Spleen (tissue), 11 donors: ENCODE results near the gene ZNF768. TPM values are rescaled to one million over a fixed set of nuclear protein-coding genes. Genes with fewer than 3 reads are reported as not detected.

Experiments
- DNase-seq: peaks from one replicate; pipeline ENCODE4 v3.0.0-alpha.2; 2020
- H3K27ac ChIP-seq, 8 donors: fragments of 200-600 bp; sonication (generic) in 7 of 8; 1 replicate in 4 of 8; 2 replicates in 4 of 8; pipeline versions ENCODE4 v1.5.0 to v1.8.0; 2016 to 2021; ENCODE audit warnings: inconsistent platforms in 4 of 8, mild to moderate bottlenecking in 4 of 8, moderate library complexity in 1 of 8
- H3K27me3 ChIP-seq, 7 donors: fragments of 200-600 bp; sonication (generic) in 6 of 7; replicated peaks in 1 of 7; 1 replicate in 4 of 7; 2 replicates in 3 of 7; pipeline versions ENCODE4 v1.5.0 to v1.8.0; 2016 to 2021; ENCODE audit warnings: inconsistent platforms in 3 of 7, mild to moderate bottlenecking in 1 of 7
- H3K36me3 ChIP-seq, 6 donors: fragments of 200-600 bp; sonication (generic) in 5 of 6; 1 replicate in 4 of 6; 2 replicates in 2 of 6; pipeline versions ENCODE4 v1.5.0 to v1.8.0; 2016 to 2021; ENCODE audit warnings: inconsistent platforms in 2 of 6
- H3K4me1 ChIP-seq, 6 donors: fragments of 200-600 bp; sonication (generic) in 5 of 6; 1 replicate in 3 of 6; 2 replicates in 3 of 6; pipeline versions ENCODE4 v1.5.0 to v1.8.0; 2016 to 2021; ENCODE audit warnings: inconsistent platforms in 3 of 6
- H3K4me3 ChIP-seq, 8 donors: fragments of 200-600 bp; sonication (generic) in 7 of 8; 1 replicate in 4 of 8; 2 replicates in 4 of 8; pipeline versions ENCODE4 v1.5.0 to v1.8.0; 2016 to 2021; ENCODE audit warnings: inconsistent platforms in 4 of 8, mild to moderate bottlenecking in 4 of 8, moderate library complexity in 2 of 8
- H3K9me3 ChIP-seq, 8 donors: fragments of 200-600 bp; sonication (generic) in 7 of 8; 1 replicate in 4 of 8; 2 replicates in 4 of 8; pipeline versions ENCODE4 v1.5.0 to v1.8.0; 2016 to 2021; ENCODE audit warnings: inconsistent platforms in 4 of 8
- POLR2A ChIP-seq, 3 donors: fragments of 450-650 bp; IDR thresholded peaks; one replicate each; pipeline ENCODE4 v1.5.1; 2017; ENCODE audit warnings: antibody characterized with exemption in 3 of 3, mild to moderate bottlenecking in 1 of 3
- POLR2AphosphoS5 ChIP-seq, 3 donors: sonication (generic); formaldehyde crosslinking; IDR thresholded peaks; one replicate each; pipeline ENCODE4 v1.5.1; 2017; ENCODE audit warnings: antibody characterized with exemption in 3 of 3
- WGBS, 5 donors: extraction: QIAGEN DNeasy Blood & Tissue Kit in 3 of 5; methylation state at CpG; one replicate each; pipeline versions ENCODE4 v1.1.5 to v1.1.7; 2013 to 2018; 5-methylcytosine and 5-hydroxymethylcytosine counted together
- intact Hi-C: fragments of 100-400 bp; cut with DNase I; formaldehyde crosslinking; loops from one replicate; pipeline ENCODE4 v1.15.0; 2023; ENCODE audit warnings: low total_unique reads
- polyA plus RNA-seq, 3 donors: library from polyadenylated mRNA; stranded (reverse); fragments of 200-250 nt; gene quantifications; one replicate each; pipeline ENCODE4 v1.2.1, GENCODE V29; 2013
- total RNA-seq, 7 donors: library from RNA; depleted of rRNA in 3 of 7; stranded (reverse); fragments of >200 nt in 3 of 7; fragmentation: NEBNext Ultra II Directional in 4 of 7; extraction: Animal tissue kit (Norgen Biotek cat#: 25700) in 4 of 7; gene quantifications; one replicate each; pipeline versions ENCODE4 v1.1.0 to v1.2.1, GENCODE V29; 2016 to 2021
- TF ChIP-seq, protein P1 (sequence below), 11 experiments: fragments of 200-600 bp in 7 of 11; fragments of 450-650 bp in 4 of 11; sonication (generic) in 4 of 11; IDR thresholded peaks in 8 of 11; conservative IDR thresholded peaks in 3 of 11; 1 replicate in 7 of 11; 2 replicates in 4 of 11; pipeline versions ENCODE4 v1.4.0 to v1.8.0; 2016 to 2021; ENCODE audit warnings: antibody characterized with exemption in 11 of 11, inconsistent platforms in 4 of 11, mild to moderate bottlenecking in 1 of 11
- donor health status: healthy with polysubstance abuse.
- donor health status: DM: no; HTN: no; CAD: no; lungs with moderate emphysema.
- donor health status: DM: no; HTN: no; CAD: no.
- donor health status: Bipolar disorder and iron deficiency.
- donor health status: healthy.
- donor health status: DM: no; HTN: no; CAD: no.
- donor health status: DM: yes; HTN: yes; CAD: no.

ZNF768 gene
- total and polyA plus RNA-seq, 10 donors = 17.0 to 33.1 (median 24.8) TPM

DNA sequence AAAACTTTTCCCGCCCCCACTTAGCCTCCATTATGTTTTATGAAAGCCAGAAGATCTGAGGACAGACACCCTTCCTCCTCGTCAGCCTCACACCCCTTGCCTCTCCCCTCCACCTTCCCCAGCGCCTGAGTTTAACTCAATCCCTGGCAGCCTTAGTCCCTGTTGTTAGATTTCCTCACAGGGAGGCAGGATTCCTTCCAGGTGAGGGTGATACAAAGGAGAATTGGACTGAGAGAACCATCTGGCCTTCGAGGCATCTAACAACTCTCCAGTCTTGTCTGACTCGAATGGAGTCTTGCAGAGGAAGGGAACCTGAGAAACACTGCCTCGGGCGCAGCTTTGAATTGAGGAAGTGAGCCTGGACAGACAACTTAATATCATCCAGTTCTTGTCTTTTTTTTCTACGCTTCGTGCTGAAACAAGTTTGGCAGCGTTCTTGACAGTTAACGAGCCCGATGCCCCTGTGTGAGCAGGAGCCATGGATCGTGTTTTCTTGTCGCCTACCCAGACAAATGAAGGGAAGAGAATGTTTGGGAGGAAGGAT is 1.3 kb upstream of the ZNF768 start:
- Histone ChIP-seq H3K27ac (peak overlapping the region; percentile 77 to 99 (median 97)), H3K4me1 (peaks cover 6 to 77% (median 34%) of the 10 kb centered on the region in 6 donors), H3K4me3 (peak overlapping the region; percentile 47 to 96 (median 80)), H3K27me3 (no peaks in the 10 kb centered on the region), H3K36me3 (peaks cover 0 to 39% (median 26%) of the 10 kb centered on the region in 6 donors), H3K9me3 (no peaks in the 10 kb centered on the region)
- intact Hi-C loops = loop anchor here (10.0 kb wide), 1 partner anchor 83 kb away; the partner anchor contains the start of gene SEPHS2
- DNase-seq = peak; percentile 85
- TF ChIP-seq, protein P1, sequence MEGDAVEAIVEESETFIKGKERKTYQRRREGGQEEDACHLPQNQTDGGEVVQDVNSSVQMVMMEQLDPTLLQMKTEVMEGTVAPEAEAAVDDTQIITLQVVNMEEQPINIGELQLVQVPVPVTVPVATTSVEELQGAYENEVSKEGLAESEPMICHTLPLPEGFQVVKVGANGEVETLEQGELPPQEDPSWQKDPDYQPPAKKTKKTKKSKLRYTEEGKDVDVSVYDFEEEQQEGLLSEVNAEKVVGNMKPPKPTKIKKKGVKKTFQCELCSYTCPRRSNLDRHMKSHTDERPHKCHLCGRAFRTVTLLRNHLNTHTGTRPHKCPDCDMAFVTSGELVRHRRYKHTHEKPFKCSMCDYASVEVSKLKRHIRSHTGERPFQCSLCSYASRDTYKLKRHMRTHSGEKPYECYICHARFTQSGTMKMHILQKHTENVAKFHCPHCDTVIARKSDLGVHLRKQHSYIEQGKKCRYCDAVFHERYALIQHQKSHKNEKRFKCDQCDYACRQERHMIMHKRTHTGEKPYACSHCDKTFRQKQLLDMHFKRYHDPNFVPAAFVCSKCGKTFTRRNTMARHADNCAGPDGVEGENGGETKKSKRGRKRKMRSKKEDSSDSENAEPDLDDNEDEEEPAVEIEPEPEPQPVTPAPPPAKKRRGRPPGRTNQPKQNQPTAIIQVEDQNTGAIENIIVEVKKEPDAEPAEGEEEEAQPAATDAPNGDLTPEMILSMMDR (IDR thresholded peaks at IDR 0.05 in 8 of 11, conservative IDR thresholded peaks at IDR 0.05 in 3 of 11) = no peak
- TF ChIP-seq POLR2A (IDR thresholded peaks at IDR 0.05) = peak in 1 of 3 donors; percentile 22
- 9 to 12% (median 11%) methylated on average over 14 of the region's 14 CpGs for WGBS, 5 donors

DNA sequence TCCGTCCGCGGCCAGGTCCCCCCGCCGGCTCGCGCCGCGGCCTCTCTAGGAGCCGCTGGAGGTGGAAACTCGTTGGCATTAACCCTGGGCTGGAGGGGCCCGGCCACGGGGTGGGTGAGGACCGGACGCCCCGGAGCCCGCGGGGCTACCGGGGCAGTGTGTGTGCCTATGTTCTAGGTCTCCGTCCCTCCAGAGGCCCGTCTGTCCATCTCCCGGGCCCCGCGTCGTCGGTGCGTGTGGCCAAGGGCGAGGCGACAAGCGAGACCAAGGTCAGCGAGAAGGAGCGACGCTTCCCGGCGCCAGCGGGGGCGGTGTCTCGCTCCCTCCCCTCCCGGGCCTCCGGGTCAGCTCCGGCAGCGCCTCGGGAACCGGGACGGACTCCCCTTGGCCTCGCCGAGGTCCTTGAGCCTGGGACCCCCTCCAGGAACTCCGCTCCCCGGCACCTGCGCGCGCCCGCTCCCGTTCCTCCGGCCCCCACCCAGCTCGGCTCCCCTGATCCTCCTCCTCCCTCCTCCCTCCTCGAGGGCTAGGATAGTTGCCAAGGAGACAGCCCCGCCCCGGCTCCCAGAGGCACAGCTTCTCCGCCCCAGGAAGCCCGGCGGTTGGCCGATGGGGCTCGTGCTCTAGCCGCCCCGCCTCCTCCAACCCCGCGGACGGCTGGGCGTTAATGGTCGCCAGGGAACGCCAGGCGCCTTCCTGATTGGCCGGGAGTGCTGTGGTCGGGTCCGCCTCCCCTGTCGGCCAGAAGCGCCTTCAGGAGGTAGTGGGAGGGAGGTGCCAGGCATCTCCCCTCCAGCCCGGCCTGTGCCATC is 663 bp upstream of the ZNF768 start:
- intact Hi-C loops = loop anchor here (10.0 kb wide), 1 partner anchor 82 kb away; the partner anchor contains the start of gene SEPHS2

DNA sequence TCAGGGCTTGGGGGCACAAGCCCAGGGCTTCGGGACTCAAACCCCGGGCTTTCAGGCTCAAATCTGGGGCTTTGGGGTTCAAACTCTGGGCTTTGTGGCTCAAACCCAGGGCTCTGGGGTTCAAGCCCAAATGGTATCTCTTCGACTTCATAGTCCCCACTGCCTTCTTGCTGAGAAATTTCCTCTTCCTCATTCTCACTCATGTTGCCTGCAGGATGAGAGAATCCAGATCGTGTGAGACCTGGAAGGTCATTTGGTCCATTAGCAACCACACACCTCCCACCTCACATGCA is 576 bp downstream of the ZNF768 start:
- WGBS, 5 donors = 48 to 60% (median 56%) methylated on average over 4 of the region's 4 CpGs
- TF ChIP-seq POLR2A (IDR thresholded peaks at IDR 0.05) = no peak
- peaks cover 6 to 60% (median 32%) of the 10 kb centered on the region in 6 donors for H3K4me1 ChIP-seq
- peak overlapping the region; percentile 88 to 99 (median 97) for H3K27ac ChIP-seq
- H3K9me3 ChIP-seq = no peaks in the 10 kb centered on the region
- DNase-seq = no peak
- H3K4me3 ChIP-seq = peak overlapping the region; percentile 47 to 96 (median 80)
- H3K27me3 ChIP-seq = no peaks in the 10 kb centered on the region
- peaks cover 0 to 37% (median 21%) of the 10 kb centered on the region in 6 donors for H3K36me3 ChIP-seq
- intact Hi-C loops = loop anchor here (10.0 kb wide), 1 partner anchor 81 kb away; the partner anchor contains the start of gene SEPHS2

More for the DNA sequence above, 663 bp upstream of the ZNF768 start:
- Histone ChIP-seq H3K36me3 (peaks cover 0 to 37% (median 20%) of the 10 kb centered on the region in 6 donors), H3K4me3 (peak overlapping the region; percentile 47 to 96 (median 80)), H3K27me3 (no peaks in the 10 kb centered on the region), H3K4me1 (peaks cover 6 to 71% (median 32%) of the 10 kb centered on the region in 6 donors), H3K27ac (peak overlapping the region; percentile 88 to 99 (median 97)), H3K9me3 (no peaks in the 10 kb centered on the region)
- TF ChIP-seq, protein P1 (IDR thresholded peaks at IDR 0.05 in 8 of 11, conservative IDR thresholded peaks at IDR 0.05 in 3 of 11) = peak; percentile 5 to 57 (median 24)
- peak in 1 of 3 donors; percentile 44 for TF ChIP-seq POLR2A (IDR thresholded peaks at IDR 0.05)
- TF ChIP-seq POLR2AphosphoS5 (IDR thresholded peaks at IDR 0.05) = peak; percentile 86 to 92 (median 91)
- 0 to 1% (median 1%) methylated on average over 37 to 79 of the region's 79 CpGs for WGBS, 5 donors
- peak; percentile 100 for DNase-seq

DNA sequence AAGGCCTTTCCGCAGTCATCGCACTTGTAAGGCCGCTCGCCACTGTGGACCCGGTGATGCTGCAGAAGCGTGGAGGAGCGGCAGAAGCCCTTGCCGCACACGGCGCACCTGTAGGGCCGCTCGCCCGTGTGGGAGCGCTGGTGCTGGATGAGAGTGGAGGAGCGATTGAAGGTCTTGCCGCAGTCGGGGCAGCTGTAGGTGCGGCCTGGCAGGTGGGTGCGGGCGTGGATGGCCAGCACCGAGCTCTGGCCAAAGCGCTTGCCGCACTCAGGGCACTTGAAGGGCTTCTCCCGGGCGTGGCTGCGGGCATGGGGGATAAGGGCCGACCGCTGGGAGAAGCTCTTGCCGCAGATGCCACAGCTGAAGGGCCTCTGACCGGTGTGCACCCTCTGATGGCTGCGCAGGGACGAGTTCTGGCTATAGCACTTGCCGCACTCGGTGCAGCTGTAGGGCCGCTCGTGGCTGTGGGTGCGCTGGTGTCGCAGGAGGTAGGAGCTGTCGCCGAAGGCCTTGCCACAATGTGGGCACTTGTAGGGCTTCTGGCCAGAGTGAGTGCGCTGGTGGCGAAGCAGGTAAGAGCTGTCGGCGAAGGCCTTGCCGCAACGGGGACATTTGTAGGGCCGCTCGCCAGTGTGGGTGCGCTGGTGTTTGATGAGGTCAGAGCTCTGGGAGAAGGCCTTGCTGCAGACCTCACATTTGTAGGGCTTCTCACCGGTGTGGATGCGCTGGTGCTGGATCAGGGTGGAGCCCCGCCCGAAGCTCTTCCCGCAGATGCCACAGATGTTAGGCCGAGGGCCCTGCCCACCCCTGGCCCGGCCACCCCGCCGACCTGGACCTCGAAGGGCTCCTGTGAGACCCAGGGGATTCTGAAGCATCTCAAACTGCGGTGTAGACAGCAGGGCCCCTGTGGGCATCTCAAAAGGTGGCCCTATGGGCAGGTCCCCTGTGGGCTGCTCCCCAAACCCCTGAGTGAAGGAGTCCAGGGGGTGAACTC is 1.5 kb downstream of the ZNF768 start:
- Histone ChIP-seq H3K36me3 (peaks cover 0 to 40% (median 28%) of the 10 kb centered on the region in 6 donors), H3K9me3 (no peaks in the 10 kb centered on the region), H3K27me3 (no peaks in the 10 kb centered on the region), H3K4me1 (peaks cover 6 to 50% (median 32%) of the 10 kb centered on the region in 6 donors), H3K27ac (peak overlapping the region in 1 of 8 donors; percentile 97), H3K4me3 (no peak overlapping the region)
- intact Hi-C loops = loop anchor here (10.0 kb wide), 1 partner anchor 80 kb away; the partner anchor contains the start of gene SEPHS2
- peak; percentile 78 for DNase-seq
- TF ChIP-seq POLR2A (IDR thresholded peaks at IDR 0.05) (no peak), POLR2AphosphoS5 (IDR thresholded peaks at IDR 0.05) (peak in 2 of 3 donors; percentile 32 to 65)
- TF ChIP-seq, protein P1 (IDR thresholded peaks at IDR 0.05 in 8 of 11, conservative IDR thresholded peaks at IDR 0.05 in 3 of 11) = no peak
- 95 to 96% (median 95%) methylated on average over 42 to 60 of the region's 60 CpGs for WGBS, 5 donors
